ENCODE results near the gene CES3.

DNA sequence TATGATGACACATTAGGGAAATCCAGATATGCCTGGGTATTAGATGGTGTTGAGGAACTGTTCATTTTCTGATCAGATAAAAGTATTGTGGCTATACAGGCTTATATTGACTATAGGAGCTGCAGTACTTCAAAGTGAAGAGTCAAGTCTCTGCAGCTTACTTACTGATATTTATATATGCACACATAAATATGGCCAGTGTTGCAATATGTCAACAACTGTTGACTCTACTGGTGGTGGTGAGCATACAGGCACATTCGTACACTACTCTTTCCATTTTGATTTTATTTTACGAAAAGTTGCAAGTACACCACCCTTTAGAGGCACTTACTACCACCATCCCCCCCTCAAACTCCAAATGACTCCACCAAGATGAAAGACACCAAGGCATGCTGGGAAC is 29.4 kb upstream of the CES3 start:
- TF ChIP-seq, protein P1, sequence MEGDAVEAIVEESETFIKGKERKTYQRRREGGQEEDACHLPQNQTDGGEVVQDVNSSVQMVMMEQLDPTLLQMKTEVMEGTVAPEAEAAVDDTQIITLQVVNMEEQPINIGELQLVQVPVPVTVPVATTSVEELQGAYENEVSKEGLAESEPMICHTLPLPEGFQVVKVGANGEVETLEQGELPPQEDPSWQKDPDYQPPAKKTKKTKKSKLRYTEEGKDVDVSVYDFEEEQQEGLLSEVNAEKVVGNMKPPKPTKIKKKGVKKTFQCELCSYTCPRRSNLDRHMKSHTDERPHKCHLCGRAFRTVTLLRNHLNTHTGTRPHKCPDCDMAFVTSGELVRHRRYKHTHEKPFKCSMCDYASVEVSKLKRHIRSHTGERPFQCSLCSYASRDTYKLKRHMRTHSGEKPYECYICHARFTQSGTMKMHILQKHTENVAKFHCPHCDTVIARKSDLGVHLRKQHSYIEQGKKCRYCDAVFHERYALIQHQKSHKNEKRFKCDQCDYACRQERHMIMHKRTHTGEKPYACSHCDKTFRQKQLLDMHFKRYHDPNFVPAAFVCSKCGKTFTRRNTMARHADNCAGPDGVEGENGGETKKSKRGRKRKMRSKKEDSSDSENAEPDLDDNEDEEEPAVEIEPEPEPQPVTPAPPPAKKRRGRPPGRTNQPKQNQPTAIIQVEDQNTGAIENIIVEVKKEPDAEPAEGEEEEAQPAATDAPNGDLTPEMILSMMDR (optimal IDR thresholded peaks at IDR 0.05 in 1 of 3, IDR thresholded peaks at IDR 0.05 in 1 of 3, conservative IDR thresholded peaks at IDR 0.05 in 1 of 3; ENCODE audit: extremely low read depth in 1 of 3, insufficient read depth in 2 of 3, low read length in 3 of 3): no peak
- TF ChIP-seq EZH2 (IDR thresholded peaks at IDR 0.05; ENCODE audit: low read length): no peak

All from keratinocyte (primary cell).